ENCODE measurements around the gene EEFSEC.

DNA sequence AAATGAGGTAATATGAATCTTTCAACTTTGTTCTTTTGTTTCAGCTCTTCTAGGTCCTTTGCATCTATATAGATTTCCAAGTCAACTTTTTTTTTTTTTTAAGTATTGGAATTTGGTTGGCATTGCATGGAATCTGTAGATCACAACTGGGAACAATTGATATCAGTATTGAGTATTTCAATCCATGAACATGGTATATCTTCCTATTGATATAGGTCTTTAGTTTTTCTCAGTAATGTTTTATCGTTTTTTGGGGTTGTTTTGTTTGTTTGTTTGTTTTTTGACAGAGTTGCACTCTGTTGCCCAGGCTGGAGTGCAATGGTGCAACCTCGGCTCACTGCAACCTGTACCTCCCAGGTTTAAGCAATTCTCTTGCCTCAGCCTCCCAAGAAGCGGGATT, 137.2 kb downstream of the EEFSEC start:
- TF ChIP-seq, protein P1, sequence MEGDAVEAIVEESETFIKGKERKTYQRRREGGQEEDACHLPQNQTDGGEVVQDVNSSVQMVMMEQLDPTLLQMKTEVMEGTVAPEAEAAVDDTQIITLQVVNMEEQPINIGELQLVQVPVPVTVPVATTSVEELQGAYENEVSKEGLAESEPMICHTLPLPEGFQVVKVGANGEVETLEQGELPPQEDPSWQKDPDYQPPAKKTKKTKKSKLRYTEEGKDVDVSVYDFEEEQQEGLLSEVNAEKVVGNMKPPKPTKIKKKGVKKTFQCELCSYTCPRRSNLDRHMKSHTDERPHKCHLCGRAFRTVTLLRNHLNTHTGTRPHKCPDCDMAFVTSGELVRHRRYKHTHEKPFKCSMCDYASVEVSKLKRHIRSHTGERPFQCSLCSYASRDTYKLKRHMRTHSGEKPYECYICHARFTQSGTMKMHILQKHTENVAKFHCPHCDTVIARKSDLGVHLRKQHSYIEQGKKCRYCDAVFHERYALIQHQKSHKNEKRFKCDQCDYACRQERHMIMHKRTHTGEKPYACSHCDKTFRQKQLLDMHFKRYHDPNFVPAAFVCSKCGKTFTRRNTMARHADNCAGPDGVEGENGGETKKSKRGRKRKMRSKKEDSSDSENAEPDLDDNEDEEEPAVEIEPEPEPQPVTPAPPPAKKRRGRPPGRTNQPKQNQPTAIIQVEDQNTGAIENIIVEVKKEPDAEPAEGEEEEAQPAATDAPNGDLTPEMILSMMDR (IDR thresholded peaks at IDR 0.05): no peak
- TF ChIP-seq POLR2A (IDR thresholded peaks at IDR 0.05): no peak

Data from esophagus squamous epithelium (tissue), 4 donors.